Ishikawa (cell line): Measurements from ENCODE around the gene SH2B2.

Experiments
- CEBPB ChIP-seq: IDR thresholded peaks from 2 replicates; pipeline ENCODE4 v1.6.1; 2012
- CREB1 ChIP-seq: IDR thresholded peaks from 2 replicates; pipeline ENCODE4 v1.6.1; 2012; ENCODE audit warnings: low read depth
- EGR1 ChIP-seq: IDR thresholded peaks from 2 replicates; pipeline ENCODE4 v1.6.1; 2012
- EP300 ChIP-seq: IDR thresholded peaks from 2 replicates; pipeline ENCODE4 v1.6.1; 2012; ENCODE audit warnings: borderline replicate concordance
- FOXM1 ChIP-seq: IDR thresholded peaks from 2 replicates; pipeline ENCODE4 v1.6.1; 2012; ENCODE audit warnings: low read depth, borderline replicate concordance
- NFIC ChIP-seq: IDR thresholded peaks from 2 replicates; pipeline ENCODE4 v1.6.1; 2012
- RAD21 ChIP-seq: IDR thresholded peaks from 2 replicates; pipeline ENCODE4 v1.6.1; 2012; ENCODE audit warnings: low read depth
- TAF1 ChIP-seq: IDR thresholded peaks from 2 replicates; pipeline ENCODE4 v1.6.1; 2012; ENCODE audit warnings: low read depth, mild to moderate bottlenecking
- TCF12 ChIP-seq: IDR thresholded peaks from 2 replicates; pipeline ENCODE4 v1.6.1; 2012; ENCODE audit warnings: low read depth
- TEAD4 ChIP-seq: IDR thresholded peaks from 2 replicates; pipeline ENCODE4 v1.6.1; 2012
- YY1 ChIP-seq: IDR thresholded peaks from 2 replicates; pipeline ENCODE4 v1.6.1; 2012; ENCODE audit warnings: low read depth
- ZBTB7A ChIP-seq: IDR thresholded peaks from 2 replicates; pipeline ENCODE4 v1.6.1; 2012; ENCODE audit warnings: low read depth
- TF ChIP-seq, protein P1 (sequence below): IDR thresholded peaks from 2 replicates; pipeline ENCODE4 v1.6.1; 2012
- TF ChIP-seq, protein P2 (sequence below): IDR thresholded peaks from 2 replicates; pipeline ENCODE4 v1.6.1; 2012; ENCODE audit warnings: low read depth, mild to moderate bottlenecking
- TF ChIP-seq, protein P3 (sequence below): IDR thresholded peaks from 2 replicates; pipeline ENCODE4 v1.6.1; 2012

The SH2B2 gene

DNA sequence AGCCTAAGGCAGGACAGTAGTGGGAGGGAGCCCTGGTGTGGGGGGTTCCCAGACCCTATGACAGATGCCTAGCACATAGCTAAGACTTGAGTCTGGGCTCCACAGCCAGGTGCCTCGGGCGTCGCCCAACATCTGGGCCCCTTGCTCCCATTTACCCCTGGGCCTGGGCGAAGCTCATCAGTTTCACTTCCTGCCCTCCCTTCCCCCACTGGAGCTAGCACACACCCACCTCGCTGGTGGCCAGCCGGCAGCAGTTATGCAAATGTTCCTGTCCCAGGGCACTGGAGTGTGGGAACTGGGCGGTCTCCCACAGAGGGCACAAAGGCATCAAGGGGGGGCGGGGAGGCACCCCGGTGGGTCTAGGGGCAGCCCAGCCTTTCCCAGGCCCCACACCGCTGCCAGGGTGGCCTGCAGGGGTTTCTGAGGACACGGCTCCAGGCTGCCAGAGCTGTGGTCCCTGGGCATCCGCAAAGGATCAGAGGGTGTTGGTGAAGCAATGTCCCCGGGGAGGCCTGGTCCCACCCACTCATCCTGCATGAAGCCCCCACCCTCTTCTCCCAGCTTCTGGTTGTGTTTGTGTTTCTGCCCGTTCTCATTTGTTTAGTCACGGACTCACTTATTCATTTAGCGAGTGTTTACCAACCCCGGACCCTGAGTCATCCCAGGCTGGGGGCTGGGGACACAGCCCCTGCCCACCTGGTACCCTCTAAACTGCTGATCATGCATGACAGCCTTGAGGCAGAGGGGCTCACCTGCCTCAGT lies 20.4 kb downstream of the SH2B2 start:
- TF ChIP-seq, protein P1, sequence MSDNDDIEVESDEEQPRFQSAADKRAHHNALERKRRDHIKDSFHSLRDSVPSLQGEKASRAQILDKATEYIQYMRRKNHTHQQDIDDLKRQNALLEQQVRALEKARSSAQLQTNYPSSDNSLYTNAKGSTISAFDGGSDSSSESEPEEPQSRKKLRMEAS = peak; percentile 47
- TF ChIP-seq EP300 (peak; percentile 67; the same call in 1 of the 2 replicates), FOXM1 (no peak), TCF12 (peak; percentile 78), CEBPB (no peak), CREB1 (no peak), ZBTB7A (0 out of 2 replicates have a peak, but pooled peaks have one; percentile 47), RAD21 (0 out of 2 replicates have a peak, but pooled peaks have one; percentile 11), YY1 (no peak), TEAD4 (0 out of 2 replicates have a peak, but pooled peaks have one; percentile 42), TAF1 (no peak), NFIC (peak; percentile 22; the same call in 1 of the 2 replicates), EGR1 (no peak)
- TF ChIP-seq, protein P2, sequence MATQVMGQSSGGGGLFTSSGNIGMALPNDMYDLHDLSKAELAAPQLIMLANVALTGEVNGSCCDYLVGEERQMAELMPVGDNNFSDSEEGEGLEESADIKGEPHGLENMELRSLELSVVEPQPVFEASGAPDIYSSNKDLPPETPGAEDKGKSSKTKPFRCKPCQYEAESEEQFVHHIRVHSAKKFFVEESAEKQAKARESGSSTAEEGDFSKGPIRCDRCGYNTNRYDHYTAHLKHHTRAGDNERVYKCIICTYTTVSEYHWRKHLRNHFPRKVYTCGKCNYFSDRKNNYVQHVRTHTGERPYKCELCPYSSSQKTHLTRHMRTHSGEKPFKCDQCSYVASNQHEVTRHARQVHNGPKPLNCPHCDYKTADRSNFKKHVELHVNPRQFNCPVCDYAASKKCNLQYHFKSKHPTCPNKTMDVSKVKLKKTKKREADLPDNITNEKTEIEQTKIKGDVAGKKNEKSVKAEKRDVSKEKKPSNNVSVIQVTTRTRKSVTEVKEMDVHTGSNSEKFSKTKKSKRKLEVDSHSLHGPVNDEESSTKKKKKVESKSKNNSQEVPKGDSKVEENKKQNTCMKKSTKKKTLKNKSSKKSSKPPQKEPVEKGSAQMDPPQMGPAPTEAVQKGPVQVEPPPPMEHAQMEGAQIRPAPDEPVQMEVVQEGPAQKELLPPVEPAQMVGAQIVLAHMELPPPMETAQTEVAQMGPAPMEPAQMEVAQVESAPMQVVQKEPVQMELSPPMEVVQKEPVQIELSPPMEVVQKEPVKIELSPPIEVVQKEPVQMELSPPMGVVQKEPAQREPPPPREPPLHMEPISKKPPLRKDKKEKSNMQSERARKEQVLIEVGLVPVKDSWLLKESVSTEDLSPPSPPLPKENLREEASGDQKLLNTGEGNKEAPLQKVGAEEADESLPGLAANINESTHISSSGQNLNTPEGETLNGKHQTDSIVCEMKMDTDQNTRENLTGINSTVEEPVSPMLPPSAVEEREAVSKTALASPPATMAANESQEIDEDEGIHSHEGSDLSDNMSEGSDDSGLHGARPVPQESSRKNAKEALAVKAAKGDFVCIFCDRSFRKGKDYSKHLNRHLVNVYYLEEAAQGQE = 0 out of 2 replicates have a peak, but pooled peaks have one; percentile 10
- TF ChIP-seq, protein P3, sequence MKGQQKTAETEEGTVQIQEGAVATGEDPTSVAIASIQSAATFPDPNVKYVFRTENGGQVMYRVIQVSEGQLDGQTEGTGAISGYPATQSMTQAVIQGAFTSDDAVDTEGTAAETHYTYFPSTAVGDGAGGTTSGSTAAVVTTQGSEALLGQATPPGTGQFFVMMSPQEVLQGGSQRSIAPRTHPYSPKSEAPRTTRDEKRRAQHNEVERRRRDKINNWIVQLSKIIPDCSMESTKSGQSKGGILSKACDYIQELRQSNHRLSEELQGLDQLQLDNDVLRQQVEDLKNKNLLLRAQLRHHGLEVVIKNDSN = no peak

DNA sequence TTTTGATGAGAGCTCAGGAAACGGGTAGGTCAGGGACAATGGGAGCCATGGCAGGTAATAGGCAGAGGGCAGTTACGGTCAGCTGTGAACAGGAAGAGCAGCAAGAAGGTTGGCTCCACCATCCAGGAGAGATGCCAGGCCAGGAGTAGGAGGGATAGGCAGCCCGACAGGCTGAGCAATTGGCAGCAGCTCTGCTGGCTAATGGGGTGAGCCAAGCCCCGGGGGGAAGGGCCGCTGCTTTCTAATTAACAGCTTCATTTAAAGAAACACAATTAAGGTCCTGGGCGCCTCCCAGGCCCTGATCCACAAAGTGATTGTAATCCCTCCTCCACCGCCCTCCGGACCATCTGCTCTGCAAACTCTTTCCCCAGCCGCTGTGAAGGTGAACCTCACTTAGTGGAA lies 23.7 kb downstream of the SH2B2 start:
- TF ChIP-seq TAF1 (no peak), EGR1 (no peak), ZBTB7A (no peak), CEBPB (no peak), CREB1 (no peak), YY1 (no peak), FOXM1 (no peak), TEAD4 (no peak), TCF12 (no peak), NFIC (no peak), RAD21 (no peak)
- TF ChIP-seq, protein P3 = no peak
- TF ChIP-seq, protein P1 = no peak
- TF ChIP-seq, protein P2 = no peak

DNA sequence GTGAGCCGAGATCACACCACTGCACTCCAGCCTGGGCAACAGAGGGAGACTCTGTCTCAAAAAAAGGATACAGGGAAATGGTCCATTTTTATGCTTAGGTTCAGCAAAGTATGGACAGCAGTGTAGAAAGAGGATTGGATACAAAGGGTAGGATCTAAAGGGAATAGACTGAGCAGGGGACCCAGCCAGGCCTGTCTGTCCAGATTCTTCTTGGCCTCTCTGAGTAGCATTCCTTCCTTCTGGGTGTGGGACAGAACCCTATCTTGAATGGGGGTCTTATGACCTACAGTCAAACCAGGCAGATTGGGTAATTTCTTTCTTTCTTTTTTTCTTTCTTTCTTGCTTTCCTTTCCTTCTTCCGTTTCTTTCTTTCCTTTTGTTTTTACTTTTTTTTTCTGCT lies 25.6 kb downstream of the SH2B2 start:
- TF ChIP-seq EP300 (0 out of 2 replicates have a peak, but pooled peaks have one; percentile 23), ZBTB7A (no peak), TEAD4 (peak; percentile 53)

DNA sequence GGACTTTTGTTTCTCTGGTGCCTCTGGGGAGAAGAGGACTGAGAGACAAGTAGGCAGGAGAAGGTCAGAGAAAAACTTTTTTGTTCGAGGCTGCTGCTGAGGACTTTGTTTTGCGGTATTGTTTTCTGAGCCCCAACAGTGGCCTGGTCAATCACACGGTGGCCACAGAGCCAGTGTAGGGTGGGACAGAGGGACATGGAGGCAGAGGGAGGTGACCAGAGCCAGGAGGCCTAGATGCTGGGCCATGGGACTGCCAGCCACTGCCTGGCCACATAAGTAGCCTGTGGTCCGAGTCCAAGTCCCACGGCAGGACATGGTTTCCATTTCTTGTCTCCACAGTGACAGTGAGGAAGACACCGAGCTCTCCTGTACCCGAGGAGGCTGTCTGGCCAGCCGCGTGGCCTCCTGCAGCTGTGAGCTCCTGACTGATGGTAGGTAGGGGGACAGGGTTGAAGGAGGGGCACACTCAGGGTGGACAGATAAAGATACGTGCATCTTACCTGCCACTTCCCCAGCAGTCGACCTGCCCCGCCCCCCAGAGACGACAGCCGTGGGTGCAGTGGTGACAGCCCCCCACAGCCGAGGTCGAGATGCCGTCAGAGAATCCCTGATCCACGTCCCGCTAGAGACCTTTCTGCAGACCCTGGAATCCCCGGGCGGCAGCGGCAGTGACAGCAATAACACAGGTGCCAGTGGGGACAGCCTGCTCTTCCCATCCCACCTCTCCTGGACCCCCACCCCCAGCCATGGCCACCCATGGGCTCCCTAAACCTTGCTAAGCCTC lies 27.5 kb downstream of the SH2B2 start:
- TF ChIP-seq CEBPB = no peak
- TF ChIP-seq EGR1 = no peak
- no peak for TF ChIP-seq FOXM1
- no peak for TF ChIP-seq EP300
- no peak for TF ChIP-seq CREB1
- no peak for TF ChIP-seq RAD21
- TF ChIP-seq TCF12 = no peak
- no peak for TF ChIP-seq ZBTB7A
- no peak for TF ChIP-seq YY1
- TF ChIP-seq, protein P1 = no peak
- TF ChIP-seq, protein P3 = no peak
- no peak for TF ChIP-seq TEAD4
- TF ChIP-seq TAF1 = no peak
- TF ChIP-seq, protein P2 = no peak
- TF ChIP-seq NFIC = no peak
